K562 (cell line): ENCODE results near the gene CPSF4. TPM values are rescaled to one million over a fixed set of nuclear protein-coding genes. Genes with fewer than 3 reads are reported as not detected.

Experiments used
- ATAC-seq: fragments of 200-7000 bp; cut with Tn5 transposase; 3 replicates; pipeline ENCODE4 v1.9.1; 2020; ENCODE audit warnings: moderate library complexity
- BruUV-seq: library from RNA; stranded (reverse); fragments of 400-500 nt; replicated peaks from 2 replicates; lab custom pipeline; 2021; lab: Mats Ljungman, UMichigan
- CTCF ChIA-PET: fragments of 300-600 bp; formaldehyde crosslinking; extraction: SDS; loops from one replicate; lab custom pipeline; 2021; ENCODE audit warnings: low intra/inter-chr PET ratio; lab: Yijun Ruan, JAX
- POLR2A ChIA-PET: fragments of 300-600, 350-650 bp; sonication (Branson Sonifier 250); formaldehyde crosslinking; extraction: SDS; loops from one replicate; lab custom pipeline; 2021; ENCODE audit warnings: antibody characterized with exemption, inconsistent platforms; lab: Yijun Ruan, JAX
- DNase-seq, 4 experiments: peaks; one replicate each; pipeline versions ENCODE4 v3.0.0 to v3.0.0-alpha.2; 2011 to 2018; ENCODE audit warnings: low spot score in 3 of 4, mixed read lengths in 3 of 4; ENCODE audit errors: extremely low read depth in 1 of 4
- FAIRE-seq: peaks from 2 replicates; lab custom pipeline; 2011; peaks lifted over from hg19 to GRCh38; lab: Jason Lieb, UNC
- H2AFZ ChIP-seq: 2 replicates; pipeline ENCODE4 v1.6.0; 2011; ENCODE audit warnings: low read depth, low read length, control low read depth, inconsistent platforms
- H3K27ac ChIP-seq: fragments of 200-600 bp; 3 replicates; pipeline ENCODE4 v1.8.0; 2011; ENCODE audit warnings: low read depth, mild to moderate bottlenecking, control low read depth, inconsistent platforms, low read length, moderate library complexity, mixed read lengths; ENCODE audit errors: extremely low read depth
- H3K27me3 ChIP-seq, 2 experiments: fragments of 300-600 bp in 1 of 2; 2 replicates in 1 of 2; 3 replicates in 1 of 2; pipeline versions ENCODE4 v1.6.0 to v1.8.0; 2011; ENCODE audit warnings: inconsistent platforms in 2 of 2, low read length in 2 of 2, mild to moderate bottlenecking in 1 of 2, mixed read lengths in 1 of 2, moderate library complexity in 1 of 2; ENCODE audit not compliant: control insufficient read depth in 2 of 2, insufficient read depth in 2 of 2
- H3K36me3 ChIP-seq: fragments of 300-600 bp; 3 replicates; pipeline ENCODE4 v1.8.0; 2011; ENCODE audit warnings: mild to moderate bottlenecking, low read length, inconsistent platforms; ENCODE audit not compliant: control insufficient read depth, insufficient read depth
- H3K4me1 ChIP-seq, 2 experiments: fragments of 200-600 bp in 1 of 2; replicated peaks in 1 of 2; 2 replicates in 1 of 2; 3 replicates in 1 of 2; pipeline versions ENCODE4 v1.5.1 to v1.8.0; 2011; ENCODE audit warnings: inconsistent platforms in 2 of 2, low read length in 2 of 2, mild to moderate bottlenecking in 1 of 2, mixed read lengths in 1 of 2, moderate library complexity in 1 of 2; ENCODE audit not compliant: control insufficient read depth in 2 of 2, insufficient read depth in 2 of 2
- H3K4me2 ChIP-seq: 2 replicates; pipeline ENCODE4 v1.6.1; 2011; ENCODE audit warnings: low read length, control low read depth, inconsistent platforms, mixed read lengths; ENCODE audit not compliant: insufficient read depth
- H3K4me3 ChIP-seq: fragments of 200-600 bp; sonication (generic), shearing (Covaris generic); 2 replicates; pipeline ENCODE4 v1.5.1; 2016; ENCODE audit warnings: control low read depth, inconsistent platforms
- H3K79me2 ChIP-seq: fragments of 200-600 bp; 3 replicates; pipeline ENCODE4 v1.8.0; 2011; ENCODE audit warnings: low read length, inconsistent platforms; ENCODE audit not compliant: control insufficient read depth, insufficient read depth
- H3K9ac ChIP-seq, 2 experiments: 2 replicates each; pipeline versions ENCODE4 v1.6.0 to v1.6.1; 2011; ENCODE audit warnings: low read depth in 2 of 2, low read length in 2 of 2, control low read depth in 1 of 2, inconsistent platforms in 1 of 2, mild to moderate bottlenecking in 1 of 2, mixed read lengths in 1 of 2; ENCODE audit not compliant: insufficient read depth in 1 of 2
- H3K9me1 ChIP-seq: one replicate; pipeline ENCODE4 v1.6.0; 2011; ENCODE audit warnings: inconsistent platforms, mild to moderate bottlenecking, low read length, moderate library complexity; ENCODE audit not compliant: control insufficient read depth, insufficient read depth
- H3K9me3 ChIP-seq: replicated peaks from 2 replicates; pipeline ENCODE4 v1.5.1; 2011; ENCODE audit warnings: low read depth, low read length, inconsistent platforms; ENCODE audit not compliant: control insufficient read depth, insufficient read depth
- H4K20me1 ChIP-seq: replicated peaks from 2 replicates; pipeline ENCODE4 v1.6.1; 2011; ENCODE audit warnings: low read length, inconsistent platforms, mixed read lengths; ENCODE audit not compliant: control insufficient read depth, insufficient read depth
- LEF1 ChIP-seq: fragments of 450-650 bp; IDR thresholded peaks from 2 replicates; pipeline ENCODE4 v1.6.1; 2016; ENCODE audit warnings: mild to moderate bottlenecking
- MCM2 ChIP-seq: fragments of 450-650 bp; IDR thresholded peaks from 2 replicates; pipeline ENCODE4 v1.6.1; 2017; ENCODE audit warnings: low read depth, mild to moderate bottlenecking
- NCOA2 ChIP-seq, 2 experiments: fragments of 450-650 bp; IDR thresholded peaks; 2 replicates each; pipeline ENCODE4 v1.6.1; 2018; ENCODE audit warnings: mild to moderate bottlenecking in 2 of 2, moderate library complexity in 1 of 2; ENCODE audit not compliant: partially characterized antibody in 2 of 2
- NCOA6 ChIP-seq: fragments of 450-650 bp; IDR thresholded peaks from 2 replicates; pipeline ENCODE4 v1.6.1; 2017; ENCODE audit warnings: mild to moderate bottlenecking
- PML ChIP-seq: IDR thresholded peaks from 2 replicates; pipeline ENCODE4 v1.6.1; 2012; ENCODE audit warnings: low read length, inconsistent platforms
- POLR2A ChIP-seq: fragments of 450-650 bp; conservative IDR thresholded peaks from 2 replicates; pipeline ENCODE4 v1.6.1; 2016
- POLR2AphosphoS2 ChIP-seq: IDR thresholded peaks from 2 replicates; pipeline ENCODE4 v1.6.1; 2012; ENCODE audit warnings: low read length, improper control_type of control experiment
- POLR2AphosphoS5 ChIP-seq: IDR thresholded peaks from 2 replicates; pipeline ENCODE4 v1.6.1; 2011; ENCODE audit warnings: mild to moderate bottlenecking, low read depth, low read length, moderate library complexity; ENCODE audit not compliant: control insufficient read depth, insufficient read depth
- POLR2B ChIP-seq: fragments of 450-650 bp; IDR thresholded peaks from 2 replicates; pipeline ENCODE4 v1.6.1; 2018; ENCODE audit warnings: low read depth; ENCODE audit not compliant: partially characterized antibody
- PPARD ChIP-seq: fragments of 250-450 bp; sonication (Bioruptor Pico); IDR thresholded peaks from 2 replicates; pipeline ENCODE4 v1.8.0; 2022; ENCODE audit warnings: inconsistent platforms, mild to moderate bottlenecking, moderate library complexity
- RBFOX2 ChIP-seq: fragments of 200-400 bp; formaldehyde crosslinking; IDR thresholded peaks from 2 replicates; pipeline ENCODE4 v1.6.1; 2017; ENCODE audit warnings: low read depth, mild to moderate bottlenecking, low read length, moderate library complexity
- SLC30A9 ChIP-seq: fragments of 250-450 bp; sonication (Bioruptor Pico); IDR thresholded peaks from 2 replicates; pipeline ENCODE4 v1.8.0; 2022; ENCODE audit warnings: mild to moderate bottlenecking, moderate library complexity
- SUPT5H ChIP-seq: fragments of 450-650 bp; IDR thresholded peaks from 2 replicates; pipeline ENCODE4 v1.6.1; 2016
- ZNF3 ChIP-seq: fragments of 250-450 bp; sonication (Bioruptor Pico); IDR thresholded peaks from 2 replicates; pipeline ENCODE4 v1.5.0; 2021; ENCODE audit warnings: mild to moderate bottlenecking, moderate library complexity
- ZNF41 ChIP-seq: fragments of 250-450 bp; sonication (Bioruptor Pico); conservative IDR thresholded peaks from 2 replicates; pipeline ENCODE4 v1.4.0; 2020; ENCODE audit warnings: mild to moderate bottlenecking
- WGBS: fragments of 100-300 bp; shearing (Covaris generic); methylation state at CpG from one replicate; pipeline ENCODE4 v1.1.6; 2016; ENCODE audit warnings: low coverage, mixed read lengths; ENCODE audit not compliant: insufficient coverage; ENCODE audit errors: missing lambda C conversion rate; 5-methylcytosine and 5-hydroxymethylcytosine counted together
- in situ Hi-C: fragments of 300-500 bp; cut with MboI; formaldehyde crosslinking; loops from 4 replicates; pipeline ENCODE4 v1.15.0; 2018; ENCODE audit warnings: inconsistent platforms, mixed read lengths
- intact Hi-C: fragments of 100-400 bp; cut with micrococcal nuclease; formaldehyde crosslinking; loops from 2 replicates; pipeline ENCODE4 v1.14.2; 2022
- polyA plus RNA-seq, 8 experiments: library from polyadenylated mRNA; depleted of rRNA in 4 of 8; stranded (reverse) in 5 of 8; unstranded in 3 of 8; fragments of >200 nt; fragmentation: Nextera tagmentation in 2 of 8; fragmentation: Illumina TruSeq in 1 of 8; extraction: Ambion mirVana in 2 of 8; extraction: Trizol in 1 of 8; gene quantifications; 2 replicates each; pipeline versions ENCODE4 v1.2.1 to v1.2.3, GENCODE V29; 2011 to 2014; ENCODE audit warnings: inconsistent platforms in 1 of 8, missing spikeins in 1 of 8
- total RNA-seq, 7 experiments: library from RNA; depleted of rRNA in 6 of 7; stranded (reverse); fragments of >200 nt in 6 of 7; fragmentation: Illumina TruSeq in 2 of 7; extraction: Trizol in 2 of 7; gene quantifications; 2 replicates each; pipeline versions ENCODE4 v1.2.1 to v1.2.3, GENCODE V29; 2011 to 2021; ENCODE audit warnings: low replicate concordance in 1 of 7
- TF ChIP-seq, protein P1 (sequence below): fragments of 200-800 bp; sonication (Bioruptor generic); IDR thresholded peaks from 2 replicates; pipeline ENCODE4 v1.6.1; 2016; ENCODE audit warnings: missing genetic modification characterization, missing compliant biosample characterization
- TF ChIP-seq, protein P2 (sequence below), 3 experiments: fragments of 200-800 bp in 1 of 3; sonication (Bioruptor generic) in 1 of 3; sonication (generic) in 1 of 3; formaldehyde crosslinking in 1 of 3; IDR thresholded peaks; 2 replicates each; pipeline versions ENCODE4 v1.6.1 to v1.8.0; 2016 to 2022; ENCODE audit warnings: mild to moderate bottlenecking in 2 of 3, missing compliant biosample characterization in 2 of 3, missing genetic modification characterization in 2 of 3, missing genetic modification reagents in 1 of 3

CPSF4 gene
- total and polyA plus RNA-seq, 9 of the 15 experiments (the other 6 are each of a cell fraction or from before 2014, with no cell fraction given) = 16.9 to 118 (median 71.7) TPM

DNA sequence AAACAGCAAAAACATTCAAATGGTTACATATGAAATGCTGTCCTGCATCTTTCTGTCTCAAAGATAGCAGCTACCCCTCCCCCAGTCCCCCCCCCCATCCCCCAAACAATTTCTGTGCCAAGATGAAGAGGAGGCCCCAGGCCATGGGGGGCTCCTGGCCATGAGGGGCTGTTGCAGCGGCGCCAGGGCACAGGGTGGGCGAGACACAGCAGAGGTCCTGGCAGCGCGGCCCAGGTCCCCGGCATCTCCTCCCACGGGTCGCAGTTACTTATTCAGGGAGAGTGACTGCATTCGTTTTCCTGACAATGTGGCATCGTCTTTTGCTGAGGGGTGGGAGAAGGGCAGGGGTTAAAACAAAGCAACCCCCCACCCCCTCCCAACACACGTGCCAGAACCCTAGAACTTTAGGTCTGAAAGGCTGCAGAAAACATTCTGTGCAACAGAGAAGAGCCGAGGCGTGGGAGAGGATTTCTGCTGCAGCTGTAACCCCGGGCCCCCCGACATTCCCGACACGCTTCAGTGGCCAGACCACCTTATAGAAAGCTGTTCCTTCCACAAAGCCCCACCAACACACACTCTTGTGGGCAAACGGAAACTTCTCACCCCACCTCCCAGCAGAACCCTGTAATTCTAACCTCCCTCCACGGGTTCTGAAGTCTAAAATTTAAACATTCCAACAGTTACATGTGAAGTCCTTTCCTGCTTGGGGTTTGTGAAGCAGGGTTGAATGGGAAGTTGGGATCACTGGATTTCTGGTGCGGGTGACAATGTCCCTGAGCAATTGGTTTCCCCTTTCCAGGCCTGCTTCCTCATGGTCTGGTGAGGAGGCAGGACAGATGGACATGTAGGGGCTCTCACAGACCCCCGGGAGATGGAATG lies 42.1 kb upstream of the CPSF4 start:
- WGBS = 87% methylated on average over 18 of the region's 21 CpGs
- POLR2A ChIA-PET = interaction anchor here (0.6 to 1.8 kb wide), 3 partner anchors 9 to 223 kb away, joined by 3 to 7 read pairs (median 3); no protein-coding TSS in a partner anchor
- CTCF ChIA-PET = no interaction called here
- Histone ChIP-seq H3K4me2 (no peak overlapping the region), H3K4me1 (peaks cover 0 to 29% of the 10 kb centered on the region in 2 experiments; a peak in 2 of 5 replicates), H3K4me3 (no peak overlapping the region), H2AFZ (no peak overlapping the region), H3K9me3 (no peaks in the 10 kb centered on the region), H3K27me3 (no peaks in the 10 kb centered on the region), H3K36me3 (peaks cover 97% of the 10 kb centered on the region), H3K27ac (no peak overlapping the region), H3K79me2 (no peaks in the 10 kb centered on the region), H3K9me1 (no peaks in the 10 kb centered on the region), H3K9ac (no peak overlapping the region), H4K20me1 (peaks cover 28% of the 10 kb centered on the region; the same call in 1 of the 2 replicates)
- ATAC-seq (no peak), DNase-seq (no peak), FAIRE-seq (no peak)
- intact Hi-C loops = no loop called here
- in situ Hi-C loops = no loop called here
- no TSS peak for BruUV-seq
- no peak for TF ChIP-seq MCM2
- TF ChIP-seq POLR2B = peak; percentile 30
- no peak for TF ChIP-seq LEF1
- TF ChIP-seq, protein P1, sequence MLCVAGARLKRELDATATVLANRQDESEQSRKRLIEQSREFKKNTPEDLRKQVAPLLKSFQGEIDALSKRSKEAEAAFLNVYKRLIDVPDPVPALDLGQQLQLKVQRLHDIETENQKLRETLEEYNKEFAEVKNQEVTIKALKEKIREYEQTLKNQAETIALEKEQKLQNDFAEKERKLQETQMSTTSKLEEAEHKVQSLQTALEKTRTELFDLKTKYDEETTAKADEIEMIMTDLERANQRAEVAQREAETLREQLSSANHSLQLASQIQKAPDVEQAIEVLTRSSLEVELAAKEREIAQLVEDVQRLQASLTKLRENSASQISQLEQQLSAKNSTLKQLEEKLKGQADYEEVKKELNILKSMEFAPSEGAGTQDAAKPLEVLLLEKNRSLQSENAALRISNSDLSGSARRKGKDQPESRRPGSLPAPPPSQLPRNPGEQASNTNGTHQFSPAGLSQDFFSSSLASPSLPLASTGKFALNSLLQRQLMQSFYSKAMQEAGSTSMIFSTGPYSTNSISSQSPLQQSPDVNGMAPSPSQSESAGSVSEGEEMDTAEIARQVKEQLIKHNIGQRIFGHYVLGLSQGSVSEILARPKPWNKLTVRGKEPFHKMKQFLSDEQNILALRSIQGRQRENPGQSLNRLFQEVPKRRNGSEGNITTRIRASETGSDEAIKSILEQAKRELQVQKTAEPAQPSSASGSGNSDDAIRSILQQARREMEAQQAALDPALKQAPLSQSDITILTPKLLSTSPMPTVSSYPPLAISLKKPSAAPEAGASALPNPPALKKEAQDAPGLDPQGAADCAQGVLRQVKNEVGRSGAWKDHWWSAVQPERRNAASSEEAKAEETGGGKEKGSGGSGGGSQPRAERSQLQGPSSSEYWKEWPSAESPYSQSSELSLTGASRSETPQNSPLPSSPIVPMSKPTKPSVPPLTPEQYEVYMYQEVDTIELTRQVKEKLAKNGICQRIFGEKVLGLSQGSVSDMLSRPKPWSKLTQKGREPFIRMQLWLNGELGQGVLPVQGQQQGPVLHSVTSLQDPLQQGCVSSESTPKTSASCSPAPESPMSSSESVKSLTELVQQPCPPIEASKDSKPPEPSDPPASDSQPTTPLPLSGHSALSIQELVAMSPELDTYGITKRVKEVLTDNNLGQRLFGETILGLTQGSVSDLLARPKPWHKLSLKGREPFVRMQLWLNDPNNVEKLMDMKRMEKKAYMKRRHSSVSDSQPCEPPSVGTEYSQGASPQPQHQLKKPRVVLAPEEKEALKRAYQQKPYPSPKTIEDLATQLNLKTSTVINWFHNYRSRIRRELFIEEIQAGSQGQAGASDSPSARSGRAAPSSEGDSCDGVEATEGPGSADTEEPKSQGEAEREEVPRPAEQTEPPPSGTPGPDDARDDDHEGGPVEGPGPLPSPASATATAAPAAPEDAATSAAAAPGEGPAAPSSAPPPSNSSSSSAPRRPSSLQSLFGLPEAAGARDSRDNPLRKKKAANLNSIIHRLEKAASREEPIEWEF (CRISPR knock-in tag) = no peak
- peak; percentile 59; the same call in 1 of the 2 replicates for TF ChIP-seq PML
- no peak for TF ChIP-seq ZNF41 (CRISPR knock-in tag)
- TF ChIP-seq NCOA2 (IDR thresholded peaks at IDR 0.05; ENCODE audit: partially characterized antibody in 2 of 2) = no peak
- peak; percentile 72 for TF ChIP-seq POLR2A
- no peak; the same call in 1 of the 2 replicates for TF ChIP-seq POLR2AphosphoS5
- TF ChIP-seq PPARD (CRISPR knock-in tag) = no peak
- TF ChIP-seq RBFOX2 = peak; percentile 29
- TF ChIP-seq, protein P2, sequence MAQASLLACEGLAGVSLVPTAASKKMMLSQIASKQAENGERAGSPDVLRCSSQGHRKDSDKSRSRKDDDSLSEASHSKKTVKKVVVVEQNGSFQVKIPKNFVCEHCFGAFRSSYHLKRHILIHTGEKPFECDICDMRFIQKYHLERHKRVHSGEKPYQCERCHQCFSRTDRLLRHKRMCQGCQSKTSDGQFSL (CRISPR knock-in tag; IDR thresholded peaks at IDR 0.05) = 0 out of 2 replicates have a peak, but pooled peaks have one; percentile 25
- TF ChIP-seq, protein P2 (tag; IDR thresholded peaks at IDR 0.05) = 0 out of 4 replicates have a peak, but pooled peaks of 1 of the 2 experiments have one; percentile 50
- TF ChIP-seq NCOA6 = no peak
- 0 out of 2 replicates have a peak, but pooled peaks have one; percentile 9 for TF ChIP-seq ZNF3
- TF ChIP-seq POLR2AphosphoS2 = peak; percentile 35; the same call in 1 of the 2 replicates
- no peak for TF ChIP-seq SLC30A9 (CRISPR knock-in tag)
- peak; percentile 67 for TF ChIP-seq SUPT5H
